HL-60 (cell line): ENCODE measurements around the gene ADAMTS17.

Experiments
- DNase-seq, 2 experiments: peaks; one replicate each; pipeline ENCODE4 v3.0.0-alpha.2; 2010 to 2020; ENCODE audit warnings: low read depth in 1 of 2, low spot score in 1 of 2
- H3K27ac ChIP-seq: fragments of 250-450 bp; sonication (Bioruptor Pico); replicated peaks from 2 replicates; pipeline ENCODE4 v1.5.1; 2020; ENCODE audit warnings: mild to moderate bottlenecking, moderate library complexity
- H3K27me3 ChIP-seq: fragments of 250-450 bp; sonication (Bioruptor Pico); 2 replicates; pipeline ENCODE4 v1.5.1; 2021; ENCODE audit warnings: mild to moderate bottlenecking, moderate library complexity; ENCODE audit not compliant: insufficient read depth, poor library complexity, severe bottlenecking
- H3K4me3 ChIP-seq: replicated peaks from 2 replicates; pipeline ENCODE4 v1.5.1; 2011; ENCODE audit warnings: mild to moderate bottlenecking, control low read depth, low read length; ENCODE audit not compliant: insufficient read depth
- GABPA ChIP-seq: IDR thresholded peaks from 2 replicates; pipeline ENCODE4 v1.6.1; 2012; ENCODE audit warnings: low read depth
- POLR2AphosphoS5 ChIP-seq: IDR thresholded peaks from 2 replicates; pipeline ENCODE4 v1.6.1; 2012; ENCODE audit warnings: low read depth
- REST ChIP-seq: IDR thresholded peaks from 2 replicates; pipeline ENCODE4 v1.6.1; 2012; ENCODE audit warnings: low read depth; ENCODE audit not compliant: insufficient replicate concordance
- SPI1 ChIP-seq: IDR thresholded peaks from 2 replicates; pipeline ENCODE4 v1.6.1; 2012; ENCODE audit warnings: low read depth, mild to moderate bottlenecking, borderline replicate concordance
- TF ChIP-seq, protein P1 (sequence below): IDR thresholded peaks from one replicate; pipeline ENCODE4 v1.5.1; 2011; ENCODE audit warnings: low read length, control low read depth, inconsistent platforms; ENCODE audit not compliant: insufficient read depth

Gene ADAMTS17

GRCh38 chr15:100279849-100280248 lies 61.9 kb downstream of the ADAMTS17 start:
- TF ChIP-seq REST (no peak), GABPA (no peak), SPI1 (no peak)
- H3K27ac ChIP-seq = no peak overlapping the region
- no peak for DNase-seq
- H3K4me3 ChIP-seq = no peak overlapping the region
- H3K27me3 ChIP-seq = no peaks in the 10 kb centered on the region

DNA sequence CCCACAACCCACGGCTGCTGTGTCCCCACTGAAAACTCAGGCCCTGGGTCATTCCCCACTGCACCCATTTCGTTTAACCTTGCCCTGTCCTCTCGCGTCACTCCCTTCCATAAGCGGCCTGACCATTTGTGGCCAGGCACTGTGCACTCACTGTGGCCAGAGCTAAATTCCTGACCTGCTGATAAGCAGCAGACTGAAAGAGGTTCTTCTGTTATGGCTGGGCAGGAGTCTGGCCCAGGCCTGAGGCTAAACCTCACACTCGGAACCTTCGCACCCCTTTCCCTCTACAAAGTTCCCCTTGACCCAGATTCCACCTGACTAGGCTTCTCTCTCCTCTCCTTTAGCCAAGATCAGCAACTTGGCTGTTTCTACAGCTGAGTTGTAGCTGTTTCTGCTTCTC lies 62.3 kb downstream of the ADAMTS17 start:
- no peak overlapping the region for H3K4me3 ChIP-seq
- no peak overlapping the region for H3K27ac ChIP-seq
- TF ChIP-seq POLR2AphosphoS5 (no peak), SPI1 (no peak), REST (no peak)
- no peak for DNase-seq
- no peaks in the 10 kb centered on the region for H3K27me3 ChIP-seq

- no peak overlapping the region for H3K27ac ChIP-seq
- no peak for DNase-seq
- H3K4me3 ChIP-seq = no peak overlapping the region
- no peak for TF ChIP-seq REST
- TF ChIP-seq SPI1 = no peak
- TF ChIP-seq, protein P1, sequence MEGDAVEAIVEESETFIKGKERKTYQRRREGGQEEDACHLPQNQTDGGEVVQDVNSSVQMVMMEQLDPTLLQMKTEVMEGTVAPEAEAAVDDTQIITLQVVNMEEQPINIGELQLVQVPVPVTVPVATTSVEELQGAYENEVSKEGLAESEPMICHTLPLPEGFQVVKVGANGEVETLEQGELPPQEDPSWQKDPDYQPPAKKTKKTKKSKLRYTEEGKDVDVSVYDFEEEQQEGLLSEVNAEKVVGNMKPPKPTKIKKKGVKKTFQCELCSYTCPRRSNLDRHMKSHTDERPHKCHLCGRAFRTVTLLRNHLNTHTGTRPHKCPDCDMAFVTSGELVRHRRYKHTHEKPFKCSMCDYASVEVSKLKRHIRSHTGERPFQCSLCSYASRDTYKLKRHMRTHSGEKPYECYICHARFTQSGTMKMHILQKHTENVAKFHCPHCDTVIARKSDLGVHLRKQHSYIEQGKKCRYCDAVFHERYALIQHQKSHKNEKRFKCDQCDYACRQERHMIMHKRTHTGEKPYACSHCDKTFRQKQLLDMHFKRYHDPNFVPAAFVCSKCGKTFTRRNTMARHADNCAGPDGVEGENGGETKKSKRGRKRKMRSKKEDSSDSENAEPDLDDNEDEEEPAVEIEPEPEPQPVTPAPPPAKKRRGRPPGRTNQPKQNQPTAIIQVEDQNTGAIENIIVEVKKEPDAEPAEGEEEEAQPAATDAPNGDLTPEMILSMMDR = no peak
- no peak for TF ChIP-seq POLR2AphosphoS5
- no peak for TF ChIP-seq GABPA
- no peaks in the 10 kb centered on the region for H3K27me3 ChIP-seq
These were observed 63.0 kb downstream of the ADAMTS17 start for GRCh38 chr15:100278596-100279380.

DNA sequence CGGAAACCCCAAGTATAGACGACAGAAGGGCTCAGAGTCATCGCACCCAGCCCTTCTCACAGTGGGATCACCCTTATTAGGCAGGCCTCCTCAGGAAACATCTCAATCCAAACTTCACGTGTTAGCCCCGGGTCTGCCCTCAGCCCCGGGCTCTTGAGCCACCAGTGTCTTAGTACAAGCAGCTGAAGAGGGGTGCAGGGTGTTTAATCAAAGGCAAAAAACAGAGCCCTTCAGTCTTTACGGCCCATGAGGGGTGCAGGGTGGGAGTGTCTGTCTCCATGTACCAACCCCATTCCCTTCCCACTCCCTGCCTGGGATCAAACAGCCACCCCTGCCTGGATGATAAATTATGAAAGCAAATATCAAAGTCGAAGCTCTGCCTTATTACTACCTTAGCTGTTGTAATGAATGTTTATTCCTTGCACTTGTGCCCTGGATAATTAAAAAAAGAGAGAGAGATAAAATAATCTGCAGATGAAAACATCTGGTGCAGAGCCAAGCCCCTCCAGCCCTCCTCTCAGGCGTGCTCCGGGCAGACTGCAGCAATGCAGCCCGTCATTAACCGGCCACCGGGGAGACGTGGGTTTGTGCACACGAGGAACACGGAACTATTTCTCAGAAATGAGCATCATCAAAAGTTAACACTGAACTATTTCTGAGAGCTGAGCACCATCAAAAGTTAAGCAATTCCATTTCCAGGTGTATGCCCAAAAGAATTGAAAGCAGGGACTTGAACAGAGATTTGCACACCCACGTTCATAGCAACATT lies 64.5 kb downstream of the ADAMTS17 start:
- no peak overlapping the region for H3K27ac ChIP-seq
- DNase-seq = no peak
- H3K27me3 ChIP-seq = no peaks in the 10 kb centered on the region
- TF ChIP-seq, protein P1 = no peak
- TF ChIP-seq REST (no peak), POLR2AphosphoS5 (no peak), SPI1 (no peak), GABPA (no peak)
- H3K4me3 ChIP-seq = no peak overlapping the region
